Left lung (tissue), 10 donors: ENCODE data around the gene C14orf93. TPM values are rescaled to one million over a fixed set of nuclear protein-coding genes. Genes with fewer than 3 reads are reported as not detected.

Source experiments
- ATAC-seq: fragments of 200-7000 bp; cut with Tn5 transposase; one replicate; pipeline ENCODE4 v1.9.1; 2020; ENCODE audit warnings: moderate library complexity
- DNase-seq, 4 donors: peaks; one replicate each; pipeline ENCODE4 v3.0.0-alpha.2; 2013 to 2020
- H3K27ac ChIP-seq, 2 donors: fragments of 200-600 bp; sonication (generic) in 1 of 2; one replicate each; pipeline versions ENCODE4 v1.5.0 to v1.8.0; 2020 to 2021
- H3K27me3 ChIP-seq, 2 donors: fragments of 200-600 bp; sonication (generic) in 1 of 2; one replicate each; pipeline versions ENCODE4 v1.5.0 to v1.8.0; 2020 to 2021
- H3K36me3 ChIP-seq, 2 donors: fragments of 200-600 bp; sonication (generic) in 1 of 2; one replicate each; pipeline versions ENCODE4 v1.5.0 to v1.8.0; 2020 to 2021
- H3K4me1 ChIP-seq, 2 donors: fragments of 200-600 bp; one replicate each; pipeline ENCODE4 v1.8.0; 2021
- H3K4me3 ChIP-seq, 2 donors: fragments of 200-600 bp; sonication (generic) in 1 of 2; one replicate each; pipeline versions ENCODE4 v1.5.0 to v1.8.0; 2020 to 2021; ENCODE audit warnings: mild to moderate bottlenecking in 1 of 2
- H3K9me3 ChIP-seq, 2 donors: fragments of 200-600 bp; sonication (generic) in 1 of 2; one replicate each; pipeline versions ENCODE4 v1.5.0 to v1.8.0; 2020 to 2021
- intact Hi-C, 2 donors: fragments of 100-400 bp; cut with DNase I; formaldehyde crosslinking; loops; one replicate each; pipeline versions ENCODE4 v1.11.2 to v1.14.2; 2022
- polyA plus RNA-seq, 6 donors: library from polyadenylated mRNA; unstranded; fragments of 120-200 nt; gene quantifications; one replicate each; pipeline ENCODE4 v1.2.1, GENCODE V29; 2013; ENCODE audit not compliant: insufficient read length in 6 of 6
- total RNA-seq, 2 donors: library from RNA; stranded (reverse); fragmentation: NEBNext Ultra II Directional; extraction: Animal tissue kit (Norgen Biotek cat#: 25700); gene quantifications; one replicate each; pipeline ENCODE4 v1.2.1, GENCODE V29; 2021
- TF ChIP-seq, protein P1 (sequence below), 2 donors: fragments of 200-600 bp; sonication (generic) in 1 of 2; IDR thresholded peaks; one replicate each; pipeline versions ENCODE4 v1.5.0 to v1.8.0; 2021; ENCODE audit warnings: antibody characterized with exemption in 2 of 2
- donor health status: DM: no; HTN: yes; CAD: no.
- donor health status: DM: no; HTN: no; CAD: no.

C14orf93 gene
- total and polyA plus RNA-seq, 8 donors = 8.3 to 24.0 (median 21.3) TPM

DNA sequence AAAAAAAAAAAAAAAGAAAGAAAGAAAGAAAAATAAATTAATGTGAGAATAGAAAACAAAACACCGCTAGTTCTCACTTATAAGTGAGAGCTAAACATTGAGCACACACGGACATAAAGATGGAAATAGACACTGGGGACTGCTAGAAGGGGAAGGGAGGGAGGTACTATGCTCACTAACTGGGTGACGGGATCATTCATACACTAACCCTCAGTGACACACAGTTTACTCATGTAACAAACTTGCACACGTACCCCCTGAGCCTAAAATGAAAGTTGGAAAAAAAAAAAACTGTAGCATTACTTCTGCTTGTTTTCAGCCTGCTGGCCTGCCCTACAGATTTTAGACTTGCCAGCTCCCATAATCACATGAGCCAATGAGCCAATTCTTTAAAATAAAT, 70.3 kb downstream of the C14orf93 start:
- Histone ChIP-seq H3K9me3 (no peaks in the 10 kb centered on the region), H3K27me3 (no peaks in the 10 kb centered on the region), H3K36me3 (peaks cover 0 to 27% of the 10 kb centered on the region in 2 donors), H3K4me1 (no peaks in the 10 kb centered on the region), H3K4me3 (no peak overlapping the region), H3K27ac (no peak overlapping the region)
- intact Hi-C loops = no loop called here
- TF ChIP-seq, protein P1, sequence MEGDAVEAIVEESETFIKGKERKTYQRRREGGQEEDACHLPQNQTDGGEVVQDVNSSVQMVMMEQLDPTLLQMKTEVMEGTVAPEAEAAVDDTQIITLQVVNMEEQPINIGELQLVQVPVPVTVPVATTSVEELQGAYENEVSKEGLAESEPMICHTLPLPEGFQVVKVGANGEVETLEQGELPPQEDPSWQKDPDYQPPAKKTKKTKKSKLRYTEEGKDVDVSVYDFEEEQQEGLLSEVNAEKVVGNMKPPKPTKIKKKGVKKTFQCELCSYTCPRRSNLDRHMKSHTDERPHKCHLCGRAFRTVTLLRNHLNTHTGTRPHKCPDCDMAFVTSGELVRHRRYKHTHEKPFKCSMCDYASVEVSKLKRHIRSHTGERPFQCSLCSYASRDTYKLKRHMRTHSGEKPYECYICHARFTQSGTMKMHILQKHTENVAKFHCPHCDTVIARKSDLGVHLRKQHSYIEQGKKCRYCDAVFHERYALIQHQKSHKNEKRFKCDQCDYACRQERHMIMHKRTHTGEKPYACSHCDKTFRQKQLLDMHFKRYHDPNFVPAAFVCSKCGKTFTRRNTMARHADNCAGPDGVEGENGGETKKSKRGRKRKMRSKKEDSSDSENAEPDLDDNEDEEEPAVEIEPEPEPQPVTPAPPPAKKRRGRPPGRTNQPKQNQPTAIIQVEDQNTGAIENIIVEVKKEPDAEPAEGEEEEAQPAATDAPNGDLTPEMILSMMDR (IDR thresholded peaks at IDR 0.05) = no peak
- DNase-seq (no peak), ATAC-seq (no peak)

Other genes with a start within 250 kb of the C14orf93 start
- gene OXA1L, start 243.5 kb downstream of the C14orf93 start, total RNA-seq = 10 to 100 TPM; 92.5 to 95.6 TPM
- 100 to 1,000 TPM; 134 to 153 (median 146) TPM for gene OXA1L, start 243.5 kb downstream of the C14orf93 start, polyA plus RNA-seq
- gene SLC7A7, start 194.7 kb downstream of the C14orf93 start, total RNA-seq = 10 to 100 TPM; 41.2 to 67.6 TPM
- 10 to 100 TPM in 3 of 6 donors, 1 to 10 TPM in 3; 9.6 to 11.2 (median 9.9) TPM for gene SLC7A7, start 194.7 kb downstream of the C14orf93 start, polyA plus RNA-seq
- 10 to 100 TPM; 72.3 to 84.7 TPM for gene MRPL52, start 180.3 kb downstream of the C14orf93 start, total RNA-seq
- gene MRPL52, start 180.3 kb downstream of the C14orf93 start, polyA plus RNA-seq = 10 to 100 TPM; 57.0 to 86.9 (median 68.4) TPM
- 100 to 1,000 TPM; 201 to 225 TPM for gene MMP14, start 173.6 kb downstream of the C14orf93 start, total RNA-seq
- 100 to 1,000 TPM; 169 to 211 (median 183) TPM for gene MMP14, start 173.6 kb downstream of the C14orf93 start, polyA plus RNA-seq
- gene LRP10, start 138.4 kb downstream of the C14orf93 start, total RNA-seq = 100 to 1,000 TPM; 141 to 147 TPM
- 10 to 100 TPM; 49.3 to 60.4 (median 57.7) TPM for gene LRP10, start 138.4 kb downstream of the C14orf93 start, polyA plus RNA-seq
- gene REM2, start 126.9 kb downstream of the C14orf93 start, total RNA-seq = under 1 TPM; 0.29 to 0.73 TPM
- 1 to 10 TPM in 1 of 6 donors, under 1 TPM in 5; 0.56 to 1.3 (median 0.87) TPM for gene REM2, start 126.9 kb downstream of the C14orf93 start, polyA plus RNA-seq
- 10 to 100 TPM; 64.9 to 81.8 TPM for gene RBM23, start 91.0 kb downstream of the C14orf93 start, total RNA-seq
- gene RBM23, start 91.0 kb downstream of the C14orf93 start, polyA plus RNA-seq = 100 to 1,000 TPM in 5 of 6 donors, 10 to 100 TPM in 1; 96.3 to 133 (median 115) TPM
- 10 to 100 TPM; 48.7 to 73.3 TPM for gene PRMT5, start 80.8 kb downstream of the C14orf93 start, total RNA-seq
- gene PRMT5, start 80.8 kb downstream of the C14orf93 start, polyA plus RNA-seq = 100 to 1,000 TPM; 105 to 143 (median 135) TPM
- gene HAUS4, start 53.1 kb downstream of the C14orf93 start, total RNA-seq = 10 to 100 TPM; 47.6 to 51.4 TPM
- gene HAUS4, start 53.1 kb downstream of the C14orf93 start, polyA plus RNA-seq = 10 to 100 TPM; 60.1 to 82.6 (median 71.2) TPM
- 10 to 100 TPM; 37.9 to 39.5 TPM for gene AJUBA, start 27.6 kb downstream of the C14orf93 start, total RNA-seq
- gene AJUBA, start 27.6 kb downstream of the C14orf93 start, polyA plus RNA-seq = 10 to 100 TPM; 38.2 to 51.9 (median 41.9) TPM
- 100 to 1,000 TPM; 114 to 140 TPM for gene PSMB5, start 24.8 kb upstream of the C14orf93 start, total RNA-seq
- gene PSMB5, start 24.8 kb upstream of the C14orf93 start, polyA plus RNA-seq = 100 to 1,000 TPM; 174 to 199 (median 181) TPM
- gene PSMB11, start 32.1 kb upstream of the C14orf93 start, total RNA-seq = not detected
- not detected for gene PSMB11, start 32.1 kb upstream of the C14orf93 start, polyA plus RNA-seq
- gene CDH24, start 47.4 kb upstream of the C14orf93 start, total RNA-seq = 1 to 10 TPM; 6.1 to 9.2 TPM
- gene CDH24, start 47.4 kb upstream of the C14orf93 start, polyA plus RNA-seq = 10 to 100 TPM; 11.0 to 14.8 (median 11.8) TPM
- 100 to 1,000 TPM; 137 to 159 TPM for gene ACIN1, start 85.0 kb upstream of the C14orf93 start, total RNA-seq
- gene ACIN1, start 85.0 kb upstream of the C14orf93 start, polyA plus RNA-seq = 100 to 1,000 TPM; 283 to 380 (median 336) TPM
- gene C14orf119, start 85.4 kb upstream of the C14orf93 start, total RNA-seq = 10 to 100 TPM; 52.6 to 67.6 TPM
- gene C14orf119, start 85.4 kb upstream of the C14orf93 start, polyA plus RNA-seq = 10 to 100 TPM; 57.9 to 65.3 (median 63.5) TPM
- gene CIROP, start 94.8 kb upstream of the C14orf93 start, total RNA-seq = not detected
- under 1 TPM in 2 of 6 donors, not detected in 4; 0.06 to 0.08 TPM for gene CIROP, start 94.8 kb upstream of the C14orf93 start, polyA plus RNA-seq
- gene CEBPE, start 109.1 kb upstream of the C14orf93 start, total RNA-seq = 1 to 10 TPM in 1 of 2 donors, under 1 TPM in 1; 0.26 to 1.0 TPM
- under 1 TPM in 4 of 6 donors, not detected in 2; 0.14 to 0.26 (median 0.18) TPM for gene CEBPE, start 109.1 kb upstream of the C14orf93 start, polyA plus RNA-seq
- gene SLC7A8, start 173.5 kb upstream of the C14orf93 start, total RNA-seq = 10 to 100 TPM; 38.5 to 42.2 TPM
- 100 to 1,000 TPM; 112 to 153 (median 132) TPM for gene SLC7A8, start 173.5 kb upstream of the C14orf93 start, polyA plus RNA-seq
- not detected for gene RNF212B, start 227.8 kb upstream of the C14orf93 start, total RNA-seq
- gene RNF212B, start 227.8 kb upstream of the C14orf93 start, polyA plus RNA-seq = under 1 TPM; 0.47 to 0.94 (median 0.74) TPM